Neuronal stem cell (in vitro differentiated cells): ENCODE measurements around the gene ROCK2.

ENCODE experiments used
- DNase-seq: peaks from one replicate; pipeline ENCODE4 v3.0.0-alpha.2; 2013; ENCODE audit warnings: low spot score
- H2AFZ ChIP-seq: one replicate; pipeline ENCODE4 v1.6.1; 2013; ENCODE audit warnings: mild to moderate bottlenecking, low read length, inconsistent platforms
- H2AK5ac ChIP-seq: 2 replicates; pipeline ENCODE4 v1.6.1; 2013; ENCODE audit warnings: low read depth, mild to moderate bottlenecking, inconsistent platforms, low read length, moderate library complexity, mixed read lengths
- H2BK120ac ChIP-seq: 2 replicates; pipeline ENCODE4 v1.6.1; 2013; ENCODE audit warnings: low read depth, mild to moderate bottlenecking, inconsistent platforms, low read length, moderate library complexity, mixed read lengths
- H2BK12ac ChIP-seq: one replicate; pipeline ENCODE4 v1.6.1; 2013; ENCODE audit warnings: low read length, inconsistent platforms
- H2BK15ac ChIP-seq: 2 replicates; pipeline ENCODE4 v1.6.1; 2013; ENCODE audit warnings: mild to moderate bottlenecking, low read length, inconsistent platforms, mixed read lengths
- H2BK5ac ChIP-seq: one replicate; pipeline ENCODE4 v1.6.1; 2013; ENCODE audit warnings: inconsistent platforms, mild to moderate bottlenecking, low read length, moderate library complexity
- H3K14ac ChIP-seq: one replicate; pipeline ENCODE4 v1.6.1; 2013; ENCODE audit warnings: low read length, inconsistent platforms
- H3K18ac ChIP-seq: 2 replicates; pipeline ENCODE4 v1.6.1; 2013; ENCODE audit warnings: low read length, inconsistent platforms
- H3K23ac ChIP-seq: 2 replicates; pipeline ENCODE4 v1.6.1; 2013; ENCODE audit warnings: low read depth, mild to moderate bottlenecking, mixed read lengths, low read length, inconsistent platforms; ENCODE audit not compliant: poor library complexity
- H3K27ac ChIP-seq: replicated peaks from 3 replicates; pipeline ENCODE4 v1.5.1; 2013; ENCODE audit warnings: low read length, inconsistent platforms
- H3K27me3 ChIP-seq, 3 experiments: 2 replicates each; pipeline ENCODE4 v1.6.1; 2013; ENCODE audit warnings: low read length in 3 of 3, mild to moderate bottlenecking in 2 of 3, inconsistent platforms in 1 of 3, low read depth in 1 of 3, mixed read lengths in 1 of 3, moderate library complexity in 1 of 3; ENCODE audit not compliant: control insufficient read depth in 3 of 3, insufficient read depth in 3 of 3
- H3K36me3 ChIP-seq, 2 donors: replicated peaks in 1 of 2; 2 replicates each; pipeline ENCODE4 v1.6.1; 2013; ENCODE audit warnings: low read length in 2 of 2; ENCODE audit not compliant: control insufficient read depth in 2 of 2, insufficient read depth in 2 of 2
- H3K4ac ChIP-seq: 2 replicates; pipeline ENCODE4 v1.6.1; 2013; ENCODE audit warnings: inconsistent platforms, mild to moderate bottlenecking, low read length, moderate library complexity
- H3K4me1 ChIP-seq, 2 donors: 1 replicate in 1 of 2; 2 replicates in 1 of 2; pipeline ENCODE4 v1.6.1; 2013; ENCODE audit warnings: low read length in 2 of 2, low read depth in 1 of 2; ENCODE audit not compliant: control insufficient read depth in 2 of 2, insufficient read depth in 1 of 2
- H3K4me2 ChIP-seq: one replicate; pipeline ENCODE4 v1.6.1; 2013; ENCODE audit warnings: mild to moderate bottlenecking, low read length, inconsistent platforms; ENCODE audit not compliant: insufficient read depth, poor library complexity, severe bottlenecking
- H3K4me3 ChIP-seq, 2 donors: 2 replicates each; pipeline ENCODE4 v1.5.1; 2013; ENCODE audit warnings: low read length in 2 of 2, mild to moderate bottlenecking in 2 of 2, inconsistent platforms in 1 of 2, moderate library complexity in 1 of 2
- H3K79me1 ChIP-seq: one replicate; pipeline ENCODE4 v1.6.1; 2013; ENCODE audit warnings: low read depth, mild to moderate bottlenecking, inconsistent platforms, low read length, moderate library complexity
- H3K9ac ChIP-seq: one replicate; pipeline ENCODE4 v1.6.1; 2013; ENCODE audit warnings: mild to moderate bottlenecking, low read depth, low read length, inconsistent platforms; ENCODE audit not compliant: poor library complexity
- H3K9me3 ChIP-seq, 2 donors: replicated peaks in 1 of 2; 2 replicates each; pipeline versions ENCODE3 to v1.6.1; 2013; ENCODE audit warnings: low read length in 2 of 2, mild to moderate bottlenecking in 2 of 2, inconsistent platforms in 1 of 2, low read depth in 1 of 2, mixed read lengths in 1 of 2, moderate library complexity in 1 of 2; ENCODE audit not compliant: control insufficient read depth in 2 of 2, insufficient read depth in 1 of 2
- H4K8ac ChIP-seq: one replicate; pipeline ENCODE4 v1.6.1; 2013; ENCODE audit warnings: low read depth, mild to moderate bottlenecking, inconsistent platforms, low read length, moderate library complexity
- H4K91ac ChIP-seq: one replicate; pipeline ENCODE4 v1.6.1; 2013; ENCODE audit warnings: low read length, low read depth, mild to moderate bottlenecking, inconsistent platforms; ENCODE audit not compliant: poor library complexity
- WGBS, 2 donors: extraction: QIAGEN DNeasy Blood & Tissue Kit; methylation state at CpG; one replicate each; pipeline ENCODE4 v1.1.7; 2013; ENCODE audit warnings: missing lambda C conversion rate in 2 of 2, mixed read lengths in 1 of 2; ENCODE audit not compliant: insufficient read length in 2 of 2, insufficient replicate concordance in 1 of 2; ENCODE audit errors: extremely low coverage in 2 of 2; 5-methylcytosine and 5-hydroxymethylcytosine counted together

Gene ROCK2

GRCh38 chr2:11260979-11261378, 83.5 kb downstream of the ROCK2 start:
- H4K91ac ChIP-seq = no peak overlapping the region
- no peak overlapping the region for H3K4ac ChIP-seq
- no peak overlapping the region for H3K9ac ChIP-seq
- no CpG with 5 or more reads among the region's 2 CpGs for WGBS, 2 donors
- no peak overlapping the region for H2BK120ac ChIP-seq
- no peaks in the 10 kb centered on the region for H3K27me3 ChIP-seq
- no peak overlapping the region for H2BK5ac ChIP-seq
- peaks cover 3 to 40% of the 10 kb centered on the region in 2 donors for H3K36me3 ChIP-seq
- no peak overlapping the region for H2BK15ac ChIP-seq
- H2BK12ac ChIP-seq = no peak overlapping the region
- DNase-seq = no peak
- H3K4me3 ChIP-seq = no peak overlapping the region
- H3K9me3 ChIP-seq = peaks cover 0 to 6% of the 10 kb centered on the region in 2 donors
- no peak overlapping the region for H3K27ac ChIP-seq
- no peak overlapping the region for H2AFZ ChIP-seq
- no peak overlapping the region for H4K8ac ChIP-seq
- H3K14ac ChIP-seq = no peak overlapping the region
- no peak overlapping the region for H3K4me2 ChIP-seq
- H3K18ac ChIP-seq = no peak overlapping the region
- no peak overlapping the region for H2AK5ac ChIP-seq
- no peaks in the 10 kb centered on the region for H3K79me1 ChIP-seq
- H3K4me1 ChIP-seq = no peaks in the 10 kb centered on the region
- no peak overlapping the region for H3K23ac ChIP-seq

- no peak overlapping the region for H3K4me2 ChIP-seq
- H3K9me3 ChIP-seq = peaks cover 0 to 4% of the 10 kb centered on the region in 2 donors
- no peak overlapping the region for H3K9ac ChIP-seq
- no CpG with 5 or more reads among the region's 3 CpGs for WGBS, 2 donors
- H2BK12ac ChIP-seq = no peak overlapping the region
- H3K4ac ChIP-seq = no peak overlapping the region
- no peak overlapping the region for H3K4me3 ChIP-seq
- no peak overlapping the region for H4K8ac ChIP-seq
- H3K4me1 ChIP-seq = no peaks in the 10 kb centered on the region
- DNase-seq = no peak
- no peak overlapping the region for H3K18ac ChIP-seq
- no peak overlapping the region for H3K14ac ChIP-seq
- no peaks in the 10 kb centered on the region for H3K79me1 ChIP-seq
- peaks cover 3 to 28% of the 10 kb centered on the region in 2 donors for H3K36me3 ChIP-seq
- H2BK15ac ChIP-seq = no peak overlapping the region
- no peak overlapping the region for H2BK120ac ChIP-seq
- H3K27me3 ChIP-seq = no peaks in the 10 kb centered on the region
- H4K91ac ChIP-seq = no peak overlapping the region
- no peak overlapping the region for H3K27ac ChIP-seq
- H3K23ac ChIP-seq = no peak overlapping the region
- no peak overlapping the region for H2AK5ac ChIP-seq
- no peak overlapping the region for H2AFZ ChIP-seq
- H2BK5ac ChIP-seq = no peak overlapping the region
These were observed 86.5 kb downstream of the ROCK2 start for GRCh38 chr2:11257964-11258363.

- Histone ChIP-seq H3K27me3 (no peaks in the 10 kb centered on the region), H3K4me1 (no peaks in the 10 kb centered on the region), H3K4me2 (no peak overlapping the region), H3K9me3 (peaks cover 0 to 4% of the 10 kb centered on the region in 2 donors), H2BK12ac (no peak overlapping the region), H3K4me3 (no peak overlapping the region), H2BK5ac (no peak overlapping the region), H3K18ac (no peak overlapping the region), H2AFZ (no peak overlapping the region), H3K36me3 (peaks cover 3 to 28% of the 10 kb centered on the region in 2 donors), H2AK5ac (no peak overlapping the region), H3K79me1 (no peaks in the 10 kb centered on the region), H3K4ac (no peak overlapping the region), H3K23ac (no peak overlapping the region), H4K8ac (no peak overlapping the region), H3K14ac (no peak overlapping the region), H3K27ac (no peak overlapping the region), H3K9ac (no peak overlapping the region), H2BK120ac (no peak overlapping the region), H4K91ac (no peak overlapping the region), H2BK15ac (no peak overlapping the region)
- no CpG with 5 or more reads among the region's 16 CpGs for WGBS, 2 donors
- no peak for DNase-seq
These were observed 87.4 kb downstream of the ROCK2 start for GRCh38 chr2:11257078-11257477.

DNA sequence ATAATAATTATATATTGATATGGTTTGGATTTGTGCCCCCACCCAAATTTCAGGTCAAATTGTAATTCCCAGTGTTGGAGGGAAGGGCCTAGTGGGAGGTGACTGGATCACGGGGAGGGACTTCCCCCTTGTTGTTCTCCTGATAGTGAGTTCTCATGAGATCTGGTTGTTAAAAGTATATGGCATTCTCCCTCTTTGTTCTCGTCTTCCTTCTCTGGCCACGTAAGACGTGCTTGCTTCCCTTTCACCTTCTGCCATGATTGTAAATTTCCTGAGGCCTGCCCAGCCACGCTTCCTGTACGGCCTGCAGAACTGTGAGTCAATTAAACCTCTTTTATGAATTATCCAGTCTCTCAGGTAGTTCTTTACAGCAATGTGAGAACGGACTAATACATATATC, 88.3 kb downstream of the ROCK2 start:
- no peaks in the 10 kb centered on the region for H3K27me3 ChIP-seq
- H2BK12ac ChIP-seq = no peak overlapping the region
- no peak overlapping the region for H2BK120ac ChIP-seq
- peaks cover 3 to 28% of the 10 kb centered on the region in 2 donors for H3K36me3 ChIP-seq
- no CpG with 5 or more reads among the region's 7 CpGs for WGBS, 2 donors
- H3K27ac ChIP-seq = no peak overlapping the region
- no peaks in the 10 kb centered on the region for H3K79me1 ChIP-seq
- no peak overlapping the region for H4K8ac ChIP-seq
- no peak overlapping the region for H2BK15ac ChIP-seq
- no peak for DNase-seq
- no peak overlapping the region for H2BK5ac ChIP-seq
- H2AFZ ChIP-seq = no peak overlapping the region
- H3K9ac ChIP-seq = no peak overlapping the region
- no peak overlapping the region for H4K91ac ChIP-seq
- H3K14ac ChIP-seq = no peak overlapping the region
- H3K18ac ChIP-seq = no peak overlapping the region
- no peak overlapping the region for H2AK5ac ChIP-seq
- peaks cover 0 to 4% of the 10 kb centered on the region in 2 donors for H3K9me3 ChIP-seq
- H3K4ac ChIP-seq = no peak overlapping the region
- no peak overlapping the region for H3K4me3 ChIP-seq
- H3K4me2 ChIP-seq = no peak overlapping the region
- no peak overlapping the region for H3K23ac ChIP-seq
- H3K4me1 ChIP-seq = no peaks in the 10 kb centered on the region
